Fibroblast of lung (primary cell): Measurements from ENCODE around the gene FKBP11. TPM values are rescaled to one million over a fixed set of nuclear protein-coding genes. Genes with fewer than 3 reads are reported as not detected.

Source experiments
- DNase-seq, 2 donors: peaks; one replicate each; pipeline versions ENCODE4 v3.0.0 to v3.0.0-alpha.2; 2010; ENCODE audit warnings: low read depth in 2 of 2
- H2AFZ ChIP-seq: 2 replicates; pipeline ENCODE4 v1.5.1; 2012; ENCODE audit warnings: low read length, control low read depth, inconsistent platforms
- H3K27ac ChIP-seq: 2 replicates; pipeline ENCODE4 v1.5.1; 2011; ENCODE audit warnings: low read length, control low read depth; ENCODE audit not compliant: insufficient read depth
- H3K27me3 ChIP-seq: 2 replicates; pipeline ENCODE4 v1.5.1; 2011; ENCODE audit warnings: mild to moderate bottlenecking, low read length; ENCODE audit not compliant: control insufficient read depth, insufficient read depth
- H3K36me3 ChIP-seq: 2 replicates; pipeline ENCODE4 v1.5.1; 2011; ENCODE audit warnings: low read length; ENCODE audit not compliant: control insufficient read depth, insufficient read depth
- H3K4me1 ChIP-seq: 2 replicates; pipeline ENCODE4 v1.5.1; 2011; ENCODE audit warnings: low read length; ENCODE audit not compliant: control insufficient read depth, insufficient read depth; ENCODE audit errors: extremely low read depth
- H3K4me2 ChIP-seq: 2 replicates; pipeline ENCODE4 v1.5.1; 2011; ENCODE audit warnings: low read length, control low read depth; ENCODE audit not compliant: insufficient read depth; ENCODE audit errors: extremely low read depth
- H3K4me3 ChIP-seq, 4 experiments: fragments of 200-600 bp in 1 of 4; sonication (generic) in 1 of 4; replicated peaks in 1 of 4; 2 replicates each; pipeline ENCODE4 v1.5.1; 2011 to 2016; ENCODE audit warnings: low read length in 4 of 4, low read depth in 3 of 4, mild to moderate bottlenecking in 3 of 4, control low read depth in 2 of 4, inconsistent platforms in 1 of 4, mixed read lengths in 1 of 4; ENCODE audit not compliant: insufficient read depth in 1 of 4; ENCODE audit errors: control extremely low read depth in 1 of 4
- H3K79me2 ChIP-seq: 2 replicates; pipeline ENCODE4 v1.5.1; 2012; ENCODE audit warnings: mild to moderate bottlenecking, low read length, inconsistent platforms; ENCODE audit not compliant: control insufficient read depth, insufficient read depth
- H3K9ac ChIP-seq: 2 replicates; pipeline ENCODE4 v1.5.1; 2011; ENCODE audit warnings: mild to moderate bottlenecking, low read length, control low read depth; ENCODE audit not compliant: insufficient read depth
- H3K9me3 ChIP-seq: 2 replicates; pipeline ENCODE4 v1.5.1; 2012; ENCODE audit warnings: low read depth, low read length; ENCODE audit not compliant: control insufficient read depth, insufficient read depth
- H4K20me1 ChIP-seq: 2 replicates; pipeline ENCODE4 v1.5.1; 2011; ENCODE audit warnings: low read length; ENCODE audit not compliant: control insufficient read depth, insufficient read depth; ENCODE audit errors: extremely low read depth
- EZH2 ChIP-seq: IDR thresholded peaks from 2 replicates; pipeline ENCODE4 v1.5.1; 2012; ENCODE audit warnings: low read length, control low read depth, mild to moderate bottlenecking; ENCODE audit errors: missing control alignments
- polyA plus RNA-seq, 2 donors: library from polyadenylated mRNA; depleted of rRNA in 1 of 2; stranded (reverse) in 1 of 2; unstranded in 1 of 2; fragments of >200 nt; gene quantifications; 2 replicates each; pipeline ENCODE4 v1.2.1, GENCODE V29; 2011 to 2012; ENCODE audit warnings: missing spikeins in 1 of 2
- total RNA-seq: library from RNA; depleted of rRNA; stranded (reverse); fragments of >200 nt; gene quantifications from 2 replicates; pipeline ENCODE4 v1.2.1, GENCODE V29; 2014
- TF ChIP-seq, protein P1 (sequence below), 2 donors: IDR thresholded peaks in 1 of 2; conservative IDR thresholded peaks in 1 of 2; 1 replicate in 1 of 2; 2 replicates in 1 of 2; pipeline ENCODE4 v1.5.1; 2011 to 2012; ENCODE audit warnings: low read length in 2 of 2, control low read depth in 1 of 2, inconsistent platforms in 1 of 2, low read depth in 1 of 2, mild to moderate bottlenecking in 1 of 2

FKBP11 gene
- total and polyA plus RNA-seq, 2 donors (not counting 1 experiment from before 2014, with no cell fraction given) = 12.6 to 48.8 TPM

DNA sequence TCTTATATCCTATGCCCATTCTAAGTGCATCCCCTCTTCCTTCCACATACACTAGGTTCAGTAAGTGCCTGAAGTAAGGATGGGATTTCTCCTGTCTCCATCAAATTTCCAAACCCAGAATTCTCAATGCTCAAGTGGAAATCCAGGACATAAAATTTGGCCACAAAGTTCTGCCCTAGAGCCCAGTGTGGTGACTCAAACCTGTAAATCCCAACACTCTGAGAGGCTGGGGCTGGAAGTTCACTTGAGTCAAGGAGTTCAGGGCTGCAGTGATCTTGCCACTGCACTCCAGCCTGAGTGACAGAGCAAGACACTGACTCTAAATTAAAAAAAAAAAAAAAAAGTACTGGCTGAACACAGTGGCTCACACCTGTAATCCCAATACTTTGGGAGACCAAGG lies 36.5 kb upstream of the FKBP11 start:
- peaks cover 5% of the 10 kb centered on the region for H3K4me1 ChIP-seq
- TF ChIP-seq, protein P1, sequence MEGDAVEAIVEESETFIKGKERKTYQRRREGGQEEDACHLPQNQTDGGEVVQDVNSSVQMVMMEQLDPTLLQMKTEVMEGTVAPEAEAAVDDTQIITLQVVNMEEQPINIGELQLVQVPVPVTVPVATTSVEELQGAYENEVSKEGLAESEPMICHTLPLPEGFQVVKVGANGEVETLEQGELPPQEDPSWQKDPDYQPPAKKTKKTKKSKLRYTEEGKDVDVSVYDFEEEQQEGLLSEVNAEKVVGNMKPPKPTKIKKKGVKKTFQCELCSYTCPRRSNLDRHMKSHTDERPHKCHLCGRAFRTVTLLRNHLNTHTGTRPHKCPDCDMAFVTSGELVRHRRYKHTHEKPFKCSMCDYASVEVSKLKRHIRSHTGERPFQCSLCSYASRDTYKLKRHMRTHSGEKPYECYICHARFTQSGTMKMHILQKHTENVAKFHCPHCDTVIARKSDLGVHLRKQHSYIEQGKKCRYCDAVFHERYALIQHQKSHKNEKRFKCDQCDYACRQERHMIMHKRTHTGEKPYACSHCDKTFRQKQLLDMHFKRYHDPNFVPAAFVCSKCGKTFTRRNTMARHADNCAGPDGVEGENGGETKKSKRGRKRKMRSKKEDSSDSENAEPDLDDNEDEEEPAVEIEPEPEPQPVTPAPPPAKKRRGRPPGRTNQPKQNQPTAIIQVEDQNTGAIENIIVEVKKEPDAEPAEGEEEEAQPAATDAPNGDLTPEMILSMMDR (conservative IDR thresholded peaks at IDR 0.05 in 1 of 2, IDR thresholded peaks at IDR 0.05 in 1 of 2; ENCODE audit: low read depth in 1 of 2, low read length in 2 of 2) = no peak
- H3K79me2 ChIP-seq = peaks cover 5% of the 10 kb centered on the region
- H3K9ac ChIP-seq = no peak overlapping the region
- no peak overlapping the region for H3K27ac ChIP-seq
- DNase-seq = no peak
- H4K20me1 ChIP-seq = no peaks in the 10 kb centered on the region
- H3K36me3 ChIP-seq = no peaks in the 10 kb centered on the region
- peaks cover 23% of the 10 kb centered on the region for H3K27me3 ChIP-seq
- no peak overlapping the region for H3K4me3 ChIP-seq
- H2AFZ ChIP-seq = no peak overlapping the region
- H3K9me3 ChIP-seq = no peaks in the 10 kb centered on the region
- no peak overlapping the region for H3K4me2 ChIP-seq

DNA sequence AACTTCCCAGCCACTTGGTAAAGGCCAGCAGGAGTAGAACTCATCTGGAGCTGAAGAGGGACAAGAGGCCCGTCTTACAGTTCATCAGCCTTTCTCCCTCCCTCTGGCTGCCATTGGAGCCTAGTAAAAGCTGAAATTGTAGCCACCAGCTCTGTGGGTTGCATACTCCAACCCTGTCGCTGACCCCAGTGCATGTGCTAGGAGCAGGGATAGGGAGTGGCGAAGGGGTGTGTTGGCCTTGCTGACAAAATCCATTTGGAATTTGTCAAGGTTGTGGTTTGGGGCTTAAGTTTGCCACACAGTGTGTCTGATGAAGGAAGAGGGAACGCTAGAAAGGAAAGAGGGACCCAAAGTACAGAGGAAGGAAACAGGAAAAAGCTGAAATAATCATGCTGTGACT lies 36.0 kb upstream of the FKBP11 start:
- no peak overlapping the region for H3K27ac ChIP-seq
- no peak overlapping the region for H3K9ac ChIP-seq
- no peak overlapping the region for H3K4me2 ChIP-seq
- DNase-seq = no peak
- peaks cover 19% of the 10 kb centered on the region for H3K27me3 ChIP-seq
- no peak overlapping the region for H3K4me3 ChIP-seq
- H4K20me1 ChIP-seq = no peaks in the 10 kb centered on the region
- no peaks in the 10 kb centered on the region for H3K36me3 ChIP-seq
- H3K79me2 ChIP-seq = peaks cover 8% of the 10 kb centered on the region
- H3K9me3 ChIP-seq = no peaks in the 10 kb centered on the region
- no peak overlapping the region for H2AFZ ChIP-seq
- TF ChIP-seq EZH2 = no peak
- TF ChIP-seq, protein P1 (conservative IDR thresholded peaks at IDR 0.05 in 1 of 2, IDR thresholded peaks at IDR 0.05 in 1 of 2; ENCODE audit: low read depth in 1 of 2, low read length in 2 of 2) = no peak
- peaks cover 5% of the 10 kb centered on the region for H3K4me1 ChIP-seq

DNA sequence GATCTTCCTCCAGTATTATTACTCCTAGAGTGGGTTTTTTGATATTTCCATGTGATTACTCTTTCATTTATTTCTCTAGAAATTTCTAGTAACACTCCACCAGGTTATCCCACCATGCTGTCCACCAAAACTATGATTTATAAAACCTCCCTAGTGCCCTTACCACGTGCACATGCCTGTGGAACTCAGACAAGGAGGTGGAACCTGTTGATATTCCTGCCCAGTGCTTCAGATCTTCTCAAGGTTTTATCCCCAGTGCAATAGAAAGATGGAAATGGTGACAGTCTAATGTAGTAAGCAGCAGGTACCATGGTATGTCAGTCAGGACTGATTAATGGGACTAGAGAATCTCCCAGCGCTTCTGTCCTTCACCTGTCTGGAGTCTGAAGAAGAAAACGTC lies 35.5 kb upstream of the FKBP11 start:
- H3K4me2 ChIP-seq = no peak overlapping the region
- no peak for TF ChIP-seq EZH2
- TF ChIP-seq, protein P1 (conservative IDR thresholded peaks at IDR 0.05 in 1 of 2, IDR thresholded peaks at IDR 0.05 in 1 of 2; ENCODE audit: low read depth in 1 of 2, low read length in 2 of 2) = no peak
- no peak overlapping the region for H3K4me3 ChIP-seq
- peaks cover 7% of the 10 kb centered on the region for H3K4me1 ChIP-seq
- no peaks in the 10 kb centered on the region for H3K9me3 ChIP-seq
- no peaks in the 10 kb centered on the region for H3K36me3 ChIP-seq
- H3K9ac ChIP-seq = no peak overlapping the region
- H3K27me3 ChIP-seq = peaks cover 14% of the 10 kb centered on the region
- no peak for DNase-seq
- H2AFZ ChIP-seq = no peak overlapping the region
- H4K20me1 ChIP-seq = no peaks in the 10 kb centered on the region
- peaks cover 12% of the 10 kb centered on the region for H3K79me2 ChIP-seq
- H3K27ac ChIP-seq = no peak overlapping the region
